GM18508 (cell line): ENCODE results near the gene ACSM2A.
"Not testable (repeated sequence)": the region's sequence is repeated elsewhere in the genome, so short reads cannot be mapped to it uniquely, and the experiment has no call there.

Experiments
- ATAC-seq: cut with Tn5 transposase; IDR thresholded peaks from one replicate; pipeline ENCODE4 v1.9.1; 2021; ENCODE audit warnings: moderate number of reproducible peaks; ENCODE audit not compliant: insufficient read depth, unreplicated experiment

ACSM2A gene

GRCh38 chr16:20446652-20447393 is 4.5 kb upstream of the ACSM2A start:
- ATAC-seq, result not testable (repeated sequence)

- not testable (repeated sequence) for ATAC-seq
Observed at GRCh38 chr16:20453633-20454032, 2.3 kb downstream of the ACSM2A start.

GRCh38 chr16:20459227-20459626 is 7.9 kb downstream of the ACSM2A start:
- ATAC-seq, result not testable (repeated sequence)

GRCh38 chr16:20460313-20460712 is 9.0 kb downstream of the ACSM2A start:
- ATAC-seq, result not testable (repeated sequence)

GRCh38 chr16:20468954-20469353 is 17.6 kb downstream of the ACSM2A start:
- not testable (repeated sequence) for ATAC-seq

GRCh38 chr16:20469930-20470329 is 18.6 kb downstream of the ACSM2A start:
- not testable (repeated sequence) for ATAC-seq

GRCh38 chr16:20470732-20471131 is 19.4 kb downstream of the ACSM2A start:
- not testable (repeated sequence) for ATAC-seq

GRCh38 chr16:20477188-20477744 is 25.9 kb downstream of the ACSM2A start:
- ATAC-seq, result not testable (repeated sequence)

- ATAC-seq, result not testable (repeated sequence)
Observed at GRCh38 chr16:20483989-20484388, 32.7 kb downstream of the ACSM2A start.

- ATAC-seq, result no peak
Observed at GRCh38 chr16:20484726-20485125, 33.4 kb downstream of the ACSM2A start.

- ATAC-seq, result no peak
Observed at GRCh38 chr16:20485408-20485807, 34.1 kb downstream of the ACSM2A start.

GRCh38 chr16:20490994-20491393 is 39.7 kb downstream of the ACSM2A start:
- ATAC-seq, result not testable (repeated sequence)

- not testable (repeated sequence) for ATAC-seq
Observed at GRCh38 chr16:20491448-20491847, 40.1 kb downstream of the ACSM2A start.

GRCh38 chr16:20504418-20504817 is 53.1 kb downstream of the ACSM2A start:
- ATAC-seq, result no peak

GRCh38 chr16:20507280-20507679 is 56.0 kb downstream of the ACSM2A start:
- ATAC-seq, result no peak

- ATAC-seq, result no peak
Observed at GRCh38 chr16:20510323-20510722, 59.0 kb downstream of the ACSM2A start.

- no peak for ATAC-seq
Observed at GRCh38 chr16:20515688-20516090, 64.4 kb downstream of the ACSM2A start.

GRCh38 chr16:20517149-20517548 is 65.8 kb downstream of the ACSM2A start:
- no peak for ATAC-seq

- ATAC-seq, result no peak
Observed at GRCh38 chr16:20519231-20519630, 67.9 kb downstream of the ACSM2A start.

GRCh38 chr16:20520103-20520502 is 68.8 kb downstream of the ACSM2A start:
- no peak for ATAC-seq

- not testable (repeated sequence) for ATAC-seq
Observed at GRCh38 chr16:20531795-20532194, 80.5 kb downstream of the ACSM2A start.

- ATAC-seq, result not testable (repeated sequence)
Observed at GRCh38 chr16:20532284-20532792, 81.0 kb downstream of the ACSM2A start.
